ENCODE measurements around the gene RAB23.
A peak's percentile ranks its signal among the peaks of the same experiment; 100 is the strongest.

Gene RAB23

GRCh38 chr6:57177545-57178265 is 44.4 kb downstream of the RAB23 start:
- DNase-seq, result no peak

GRCh38 chr6:57174511-57174907 is 47.6 kb downstream of the RAB23 start:
- DNase-seq, result no peak

GRCh38 chr6:57173886-57174510 is 48.1 kb downstream of the RAB23 start:
- no peak for DNase-seq

- no peak for DNase-seq
Observed at GRCh38 chr6:57173056-57173885, 48.8 kb downstream of the RAB23 start.

GRCh38 chr6:57172136-57173055 is 49.7 kb downstream of the RAB23 start, which contains the start of gene BAG2:
BAG2 (plus strand) TSS chr6:57172326; CDS start chr6:57172698, 372 bp downstream.
- DNase-seq, result peak; percentile 79

GRCh38 chr6:57165080-57165479 is 57.0 kb downstream of the RAB23 start:
- DNase-seq, result no peak

- DNase-seq, result no peak
Observed at GRCh38 chr6:57163956-57164355, 58.2 kb downstream of the RAB23 start.

- DNase-seq, result no peak
Observed at GRCh38 chr6:57162516-57162915, 59.6 kb downstream of the RAB23 start.

GRCh38 chr6:57162028-57162427 is 60.1 kb downstream of the RAB23 start:
- no peak for DNase-seq

- DNase-seq, result no peak
Observed at GRCh38 chr6:57159127-57159526, 63.0 kb downstream of the RAB23 start.

- DNase-seq, result no peak
Observed at GRCh38 chr6:57158658-57159057, 63.4 kb downstream of the RAB23 start.

- DNase-seq, result no peak
Observed at GRCh38 chr6:57147955-57148858, 73.9 kb downstream of the RAB23 start.

- DNase-seq, result no peak
Observed at GRCh38 chr6:57147401-57147800, 74.7 kb downstream of the RAB23 start.

GRCh38 chr6:57143690-57144089 is 78.4 kb downstream of the RAB23 start:
- no peak for DNase-seq

GRCh38 chr6:57142178-57142525 is 80.0 kb downstream of the RAB23 start:
- DNase-seq, result no peak

GRCh38 chr6:57141451-57142177 is 80.5 kb downstream of the RAB23 start:
- DNase-seq, result no peak

- no peak for DNase-seq
Observed at GRCh38 chr6:57138026-57138425, 84.1 kb downstream of the RAB23 start.

- no peak for DNase-seq
Observed at GRCh38 chr6:57137350-57137749, 84.8 kb downstream of the RAB23 start.
